HG02678 (cell line): ENCODE data around the gene SDHAF2.

ENCODE experiments used
- ATAC-seq: cut with Tn5 transposase; IDR thresholded peaks from one replicate; pipeline ENCODE4 v1.9.1; 2021; ENCODE audit warnings: mild to moderate bottlenecking, moderate library complexity; ENCODE audit not compliant: unreplicated experiment

SDHAF2 gene

GRCh38 chr11:61495801-61496601 is 66.1 kb downstream of the SDHAF2 start:
- no peak for ATAC-seq
